Spleen (tissue), 7 donors: ENCODE data around the gene IL1RAPL2.

Experiments used
- POLR2A ChIP-seq, 3 donors: fragments of 450-650 bp; IDR thresholded peaks; one replicate each; pipeline ENCODE4 v1.5.1; 2017; ENCODE audit warnings: antibody characterized with exemption in 3 of 3, mild to moderate bottlenecking in 1 of 3
- TF ChIP-seq, protein P1 (sequence below), 11 experiments: fragments of 200-600 bp in 7 of 11; fragments of 450-650 bp in 4 of 11; sonication (generic) in 4 of 11; IDR thresholded peaks in 8 of 11; conservative IDR thresholded peaks in 3 of 11; 1 replicate in 7 of 11; 2 replicates in 4 of 11; pipeline versions ENCODE4 v1.4.0 to v1.8.0; 2016 to 2021; ENCODE audit warnings: antibody characterized with exemption in 11 of 11, inconsistent platforms in 4 of 11, mild to moderate bottlenecking in 1 of 11
- donor health status: DM: no; HTN: no; CAD: no; lungs with moderate emphysema.
- donor health status: DM: no; HTN: no; CAD: no.
- donor health status: DM: no; HTN: no; CAD: no.

DNA sequence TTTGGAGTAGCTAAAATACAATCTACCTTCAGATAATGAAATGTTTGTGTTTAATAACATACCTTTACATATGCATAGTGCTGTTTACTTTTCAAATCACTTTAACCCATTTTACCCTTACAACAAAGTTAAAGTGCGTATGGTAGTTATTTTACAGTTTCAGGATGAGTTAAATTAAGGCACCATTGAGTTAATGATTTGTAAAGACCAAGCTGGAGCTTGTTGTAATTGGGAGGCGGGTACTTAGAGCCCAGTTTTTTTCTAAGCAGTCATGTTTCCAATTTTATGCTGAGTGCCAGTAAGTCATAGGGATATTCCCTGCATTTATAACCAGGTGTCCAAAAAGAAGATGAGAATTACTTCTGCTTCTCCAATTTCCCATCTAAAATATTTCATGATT, 1172.2 kb downstream of the IL1RAPL2 start:
- TF ChIP-seq, protein P1, sequence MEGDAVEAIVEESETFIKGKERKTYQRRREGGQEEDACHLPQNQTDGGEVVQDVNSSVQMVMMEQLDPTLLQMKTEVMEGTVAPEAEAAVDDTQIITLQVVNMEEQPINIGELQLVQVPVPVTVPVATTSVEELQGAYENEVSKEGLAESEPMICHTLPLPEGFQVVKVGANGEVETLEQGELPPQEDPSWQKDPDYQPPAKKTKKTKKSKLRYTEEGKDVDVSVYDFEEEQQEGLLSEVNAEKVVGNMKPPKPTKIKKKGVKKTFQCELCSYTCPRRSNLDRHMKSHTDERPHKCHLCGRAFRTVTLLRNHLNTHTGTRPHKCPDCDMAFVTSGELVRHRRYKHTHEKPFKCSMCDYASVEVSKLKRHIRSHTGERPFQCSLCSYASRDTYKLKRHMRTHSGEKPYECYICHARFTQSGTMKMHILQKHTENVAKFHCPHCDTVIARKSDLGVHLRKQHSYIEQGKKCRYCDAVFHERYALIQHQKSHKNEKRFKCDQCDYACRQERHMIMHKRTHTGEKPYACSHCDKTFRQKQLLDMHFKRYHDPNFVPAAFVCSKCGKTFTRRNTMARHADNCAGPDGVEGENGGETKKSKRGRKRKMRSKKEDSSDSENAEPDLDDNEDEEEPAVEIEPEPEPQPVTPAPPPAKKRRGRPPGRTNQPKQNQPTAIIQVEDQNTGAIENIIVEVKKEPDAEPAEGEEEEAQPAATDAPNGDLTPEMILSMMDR (IDR thresholded peaks at IDR 0.05 in 8 of 11, conservative IDR thresholded peaks at IDR 0.05 in 3 of 11), result no peak
- TF ChIP-seq POLR2A (IDR thresholded peaks at IDR 0.05), result no peak
